ENCODE results near the gene GPHN.

DNA sequence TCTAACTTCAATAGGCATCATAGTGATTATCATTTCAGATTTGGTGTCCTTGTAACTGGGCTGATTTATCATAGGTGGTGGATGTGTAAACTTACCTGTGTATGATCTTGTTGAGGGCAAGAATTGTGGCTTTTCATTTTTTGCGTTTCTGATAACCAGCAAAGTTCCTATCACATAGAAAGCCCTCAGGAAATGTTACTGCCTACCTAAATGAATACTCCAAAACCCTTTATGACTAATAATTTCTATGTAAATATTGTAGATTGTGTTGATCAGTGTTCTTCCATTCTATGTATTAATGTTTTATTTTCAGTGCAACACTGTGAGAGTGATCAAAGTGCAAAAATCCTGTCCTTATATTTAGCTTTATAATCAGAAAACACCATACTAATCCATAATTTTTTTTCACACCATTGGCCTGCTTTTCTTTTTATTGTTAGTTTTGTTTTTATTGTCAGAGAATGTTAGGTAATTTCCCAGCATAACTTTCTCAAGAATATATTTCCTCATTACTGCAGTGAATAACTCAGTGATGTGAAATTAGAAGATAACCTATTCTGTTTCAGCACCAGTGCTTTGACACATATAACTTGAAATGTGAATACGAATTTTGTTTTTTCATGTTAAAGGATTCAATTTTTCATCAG is 94.1 kb downstream of the GPHN start:
- no peak for TF ChIP-seq POLR2A (IDR thresholded peaks at IDR 0.05; ENCODE audit: low read depth, low read length)
- TF ChIP-seq, protein P1, sequence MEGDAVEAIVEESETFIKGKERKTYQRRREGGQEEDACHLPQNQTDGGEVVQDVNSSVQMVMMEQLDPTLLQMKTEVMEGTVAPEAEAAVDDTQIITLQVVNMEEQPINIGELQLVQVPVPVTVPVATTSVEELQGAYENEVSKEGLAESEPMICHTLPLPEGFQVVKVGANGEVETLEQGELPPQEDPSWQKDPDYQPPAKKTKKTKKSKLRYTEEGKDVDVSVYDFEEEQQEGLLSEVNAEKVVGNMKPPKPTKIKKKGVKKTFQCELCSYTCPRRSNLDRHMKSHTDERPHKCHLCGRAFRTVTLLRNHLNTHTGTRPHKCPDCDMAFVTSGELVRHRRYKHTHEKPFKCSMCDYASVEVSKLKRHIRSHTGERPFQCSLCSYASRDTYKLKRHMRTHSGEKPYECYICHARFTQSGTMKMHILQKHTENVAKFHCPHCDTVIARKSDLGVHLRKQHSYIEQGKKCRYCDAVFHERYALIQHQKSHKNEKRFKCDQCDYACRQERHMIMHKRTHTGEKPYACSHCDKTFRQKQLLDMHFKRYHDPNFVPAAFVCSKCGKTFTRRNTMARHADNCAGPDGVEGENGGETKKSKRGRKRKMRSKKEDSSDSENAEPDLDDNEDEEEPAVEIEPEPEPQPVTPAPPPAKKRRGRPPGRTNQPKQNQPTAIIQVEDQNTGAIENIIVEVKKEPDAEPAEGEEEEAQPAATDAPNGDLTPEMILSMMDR (conservative IDR thresholded peaks at IDR 0.05; ENCODE audit: low read depth, low read length) = no peak
- TF ChIP-seq CEBPB (IDR thresholded peaks at IDR 0.05; ENCODE audit: low read depth, low read length) = no peak
- TF ChIP-seq RFX5 (IDR thresholded peaks at IDR 0.05; ENCODE audit: low read depth, low read length) = no peak
- no peak for TF ChIP-seq BHLHE40 (IDR thresholded peaks at IDR 0.05; ENCODE audit: low read depth, low read length)
- TF ChIP-seq, protein P2, sequence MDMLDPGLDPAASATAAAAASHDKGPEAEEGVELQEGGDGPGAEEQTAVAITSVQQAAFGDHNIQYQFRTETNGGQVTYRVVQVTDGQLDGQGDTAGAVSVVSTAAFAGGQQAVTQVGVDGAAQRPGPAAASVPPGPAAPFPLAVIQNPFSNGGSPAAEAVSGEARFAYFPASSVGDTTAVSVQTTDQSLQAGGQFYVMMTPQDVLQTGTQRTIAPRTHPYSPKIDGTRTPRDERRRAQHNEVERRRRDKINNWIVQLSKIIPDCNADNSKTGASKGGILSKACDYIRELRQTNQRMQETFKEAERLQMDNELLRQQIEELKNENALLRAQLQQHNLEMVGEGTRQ (IDR thresholded peaks at IDR 0.05; ENCODE audit: low read depth, low read length) = no peak
- TF ChIP-seq CHD1 (IDR thresholded peaks at IDR 0.05; ENCODE audit: low read depth, low read length) = no peak
- no peak for TF ChIP-seq RAD21 (IDR thresholded peaks at IDR 0.05; ENCODE audit: low read length)
- TF ChIP-seq, protein P3, sequence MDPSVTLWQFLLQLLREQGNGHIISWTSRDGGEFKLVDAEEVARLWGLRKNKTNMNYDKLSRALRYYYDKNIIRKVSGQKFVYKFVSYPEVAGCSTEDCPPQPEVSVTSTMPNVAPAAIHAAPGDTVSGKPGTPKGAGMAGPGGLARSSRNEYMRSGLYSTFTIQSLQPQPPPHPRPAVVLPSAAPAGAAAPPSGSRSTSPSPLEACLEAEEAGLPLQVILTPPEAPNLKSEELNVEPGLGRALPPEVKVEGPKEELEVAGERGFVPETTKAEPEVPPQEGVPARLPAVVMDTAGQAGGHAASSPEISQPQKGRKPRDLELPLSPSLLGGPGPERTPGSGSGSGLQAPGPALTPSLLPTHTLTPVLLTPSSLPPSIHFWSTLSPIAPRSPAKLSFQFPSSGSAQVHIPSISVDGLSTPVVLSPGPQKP (IDR thresholded peaks at IDR 0.05; ENCODE audit: borderline replicate concordance, low read depth, low read length) = no peak
- no peak for TF ChIP-seq MAZ (IDR thresholded peaks at IDR 0.05; ENCODE audit: borderline replicate concordance, low read depth, low read length)
- TF ChIP-seq SMC3 (IDR thresholded peaks at IDR 0.05; ENCODE audit: low read depth, low read length) = no peak
- no peak for TF ChIP-seq MXI1 (IDR thresholded peaks at IDR 0.05; ENCODE audit: borderline replicate concordance, low read depth, low read length)
- no peak for TF ChIP-seq RCOR1 (IDR thresholded peaks at IDR 0.05; ENCODE audit: insufficient replicate concordance, low read length)
- no peak for TF ChIP-seq NFE2L2 (IDR thresholded peaks at IDR 0.05; ENCODE audit: low read depth, low read length)
